Endothelial cell (in vitro differentiated cells): ENCODE results near the gene TRIM44. TPM values are rescaled to one million over a fixed set of nuclear protein-coding genes. Genes with fewer than 3 reads are reported as not detected.

Experiments
- DNase-seq: peaks from one replicate; pipeline ENCODE4 v3.0.0; 2021; ENCODE audit warnings: low spot score
- H3K27ac Mint-ChIP-seq: one replicate; pipeline ENCODE4 v1.8.0; 2021; ENCODE audit warnings: mixed read lengths, inconsistent platforms; ENCODE audit not compliant: unreplicated experiment
- H3K27me3 Mint-ChIP-seq: one replicate; pipeline ENCODE4 v1.8.0; 2021; ENCODE audit warnings: mild to moderate bottlenecking, moderate library complexity, mixed read lengths, inconsistent platforms; ENCODE audit not compliant: unreplicated experiment
- H3K36me3 Mint-ChIP-seq: one replicate; pipeline ENCODE4 v1.8.0; 2021; ENCODE audit warnings: mild to moderate bottlenecking, low read depth, mixed read lengths, inconsistent platforms; ENCODE audit not compliant: unreplicated experiment
- H3K4me1 Mint-ChIP-seq: one replicate; pipeline ENCODE4 v1.8.0; 2021; ENCODE audit warnings: mild to moderate bottlenecking, mixed read lengths, inconsistent platforms; ENCODE audit not compliant: unreplicated experiment
- H3K4me3 Mint-ChIP-seq: one replicate; pipeline ENCODE4 v1.8.0; 2021; ENCODE audit warnings: mild to moderate bottlenecking, mixed read lengths, inconsistent platforms; ENCODE audit not compliant: unreplicated experiment
- H3K9me3 Mint-ChIP-seq: one replicate; pipeline ENCODE4 v1.8.0; 2021; ENCODE audit warnings: mixed read lengths, inconsistent platforms; ENCODE audit not compliant: unreplicated experiment
- total RNA-seq: library from RNA; stranded (reverse); fragmentation: NEBNext Ultra II Directional; extraction: Animal tissue kit (Norgen Biotek cat#: 25700); gene quantifications from one replicate; pipeline ENCODE4 v1.2.1, GENCODE V29; 2021; ENCODE audit not compliant: unreplicated experiment
- TF ChIP-seq, protein P1 (sequence below): fragments of 200-600 bp; sonication (generic); IDR thresholded peaks from one replicate; pipeline ENCODE4 v1.5.0; 2021; ENCODE audit warnings: antibody characterized with exemption; ENCODE audit not compliant: unreplicated experiment

TRIM44 gene
- total RNA-seq, 1 donor from 2014 or later: 48.6 TPM

GRCh38 chr11:35810045-35810645 is 147.6 kb downstream of the TRIM44 start:
- Mint-ChIP-seq H3K4me3 (no peak overlapping the region), H3K4me1 (peaks cover 22% of the 10 kb centered on the region), H3K27me3 (no peaks in the 10 kb centered on the region), H3K9me3 (no peaks in the 10 kb centered on the region), H3K36me3 (no peaks in the 10 kb centered on the region), H3K27ac (no peak overlapping the region)
- no peak for DNase-seq
- TF ChIP-seq, protein P1, sequence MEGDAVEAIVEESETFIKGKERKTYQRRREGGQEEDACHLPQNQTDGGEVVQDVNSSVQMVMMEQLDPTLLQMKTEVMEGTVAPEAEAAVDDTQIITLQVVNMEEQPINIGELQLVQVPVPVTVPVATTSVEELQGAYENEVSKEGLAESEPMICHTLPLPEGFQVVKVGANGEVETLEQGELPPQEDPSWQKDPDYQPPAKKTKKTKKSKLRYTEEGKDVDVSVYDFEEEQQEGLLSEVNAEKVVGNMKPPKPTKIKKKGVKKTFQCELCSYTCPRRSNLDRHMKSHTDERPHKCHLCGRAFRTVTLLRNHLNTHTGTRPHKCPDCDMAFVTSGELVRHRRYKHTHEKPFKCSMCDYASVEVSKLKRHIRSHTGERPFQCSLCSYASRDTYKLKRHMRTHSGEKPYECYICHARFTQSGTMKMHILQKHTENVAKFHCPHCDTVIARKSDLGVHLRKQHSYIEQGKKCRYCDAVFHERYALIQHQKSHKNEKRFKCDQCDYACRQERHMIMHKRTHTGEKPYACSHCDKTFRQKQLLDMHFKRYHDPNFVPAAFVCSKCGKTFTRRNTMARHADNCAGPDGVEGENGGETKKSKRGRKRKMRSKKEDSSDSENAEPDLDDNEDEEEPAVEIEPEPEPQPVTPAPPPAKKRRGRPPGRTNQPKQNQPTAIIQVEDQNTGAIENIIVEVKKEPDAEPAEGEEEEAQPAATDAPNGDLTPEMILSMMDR: no peak

- peaks cover 22% of the 10 kb centered on the region for H3K4me1 Mint-ChIP-seq
- no peaks in the 10 kb centered on the region for H3K36me3 Mint-ChIP-seq
- H3K27me3 Mint-ChIP-seq: no peaks in the 10 kb centered on the region
- TF ChIP-seq, protein P1: no peak
- H3K9me3 Mint-ChIP-seq: no peaks in the 10 kb centered on the region
- H3K27ac Mint-ChIP-seq: no peak overlapping the region
- DNase-seq: no peak
- H3K4me3 Mint-ChIP-seq: no peak overlapping the region
Observed at GRCh38 chr11:35811783-35812182, 149.2 kb downstream of the TRIM44 start.

DNA sequence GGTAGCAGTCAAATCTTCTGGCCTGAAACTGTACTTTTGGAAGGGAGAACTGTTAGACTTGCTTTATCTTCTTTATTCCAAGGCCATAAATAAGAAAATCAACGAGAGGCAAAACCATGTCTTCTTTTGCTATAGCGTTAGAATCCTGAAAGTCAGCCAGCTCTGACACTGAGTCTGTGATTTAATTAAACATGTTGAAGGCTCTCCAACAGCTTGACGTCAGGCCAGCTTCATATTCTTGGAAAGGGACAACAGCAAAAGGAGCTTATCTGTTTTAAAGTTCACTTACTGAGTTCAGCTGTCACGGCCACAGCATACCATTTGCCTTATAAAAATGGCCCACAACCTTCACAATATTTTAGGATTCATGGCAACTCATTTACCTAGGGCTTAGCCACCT is 150.3 kb downstream of the TRIM44 start:
- Mint-ChIP-seq H3K4me1 (peaks cover 16% of the 10 kb centered on the region), H3K4me3 (no peak overlapping the region), H3K27me3 (no peaks in the 10 kb centered on the region), H3K36me3 (peaks cover 5% of the 10 kb centered on the region), H3K9me3 (no peaks in the 10 kb centered on the region), H3K27ac (no peak overlapping the region)
- DNase-seq: no peak
- TF ChIP-seq, protein P1: no peak

- Mint-ChIP-seq H3K36me3 (peaks cover 5% of the 10 kb centered on the region), H3K27me3 (no peaks in the 10 kb centered on the region), H3K9me3 (no peaks in the 10 kb centered on the region), H3K4me3 (no peak overlapping the region), H3K27ac (no peak overlapping the region), H3K4me1 (peaks cover 6% of the 10 kb centered on the region)
- TF ChIP-seq, protein P1: no peak
- no peak for DNase-seq
Observed at GRCh38 chr11:35814081-35814695, 151.6 kb downstream of the TRIM44 start.

DNA sequence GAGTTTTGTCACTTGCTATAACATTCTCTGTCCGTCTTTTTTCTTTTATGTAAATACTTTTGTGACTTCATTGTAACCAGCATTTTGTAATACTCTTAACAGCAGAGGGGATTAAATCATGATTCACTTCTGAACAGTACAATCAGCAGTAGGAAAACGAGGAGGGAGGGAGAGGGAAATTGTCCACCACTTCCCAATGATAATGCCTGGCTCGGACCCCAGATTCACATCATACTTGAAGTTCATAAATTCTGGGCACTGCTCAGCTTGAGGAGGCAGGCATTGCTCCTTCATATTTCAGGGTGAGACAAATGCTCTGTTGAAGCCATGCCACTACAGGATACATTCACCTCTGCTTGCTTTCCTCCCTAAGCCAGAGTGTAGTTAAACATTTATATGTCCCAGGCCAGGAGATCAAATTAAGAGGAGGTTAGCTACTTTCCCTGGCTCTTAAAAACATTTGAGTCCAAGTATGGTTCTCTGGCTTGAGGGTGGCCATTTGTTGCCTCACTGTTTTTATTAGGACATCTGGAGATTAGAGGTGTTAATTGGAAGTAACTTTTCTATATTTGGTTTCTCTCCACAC is 152.2 kb downstream of the TRIM44 start:
- peaks cover 5% of the 10 kb centered on the region for H3K36me3 Mint-ChIP-seq
- TF ChIP-seq, protein P1: no peak
- H3K9me3 Mint-ChIP-seq: no peaks in the 10 kb centered on the region
- H3K4me1 Mint-ChIP-seq: peaks cover 8% of the 10 kb centered on the region
- no peak overlapping the region for H3K27ac Mint-ChIP-seq
- no peak for DNase-seq
- H3K27me3 Mint-ChIP-seq: no peaks in the 10 kb centered on the region
- no peak overlapping the region for H3K4me3 Mint-ChIP-seq
